Adrenal gland (tissue), 12 donors: Measurements from ENCODE around the gene PPP1R14B. TPM values are rescaled to one million over a fixed set of nuclear protein-coding genes. Genes with fewer than 3 reads are reported as not detected.

Experiments used
- DNase-seq, 7 donors: peaks; one replicate each; pipeline ENCODE4 v3.0.0-alpha.2; 2019 to 2020
- H3K27ac ChIP-seq, 5 donors: fragments of 200-600 bp; sonication (generic) in 4 of 5; 1 replicate in 3 of 5; 2 replicates in 2 of 5; pipeline versions ENCODE4 v1.5.1 to v1.8.0; 2016 to 2020; ENCODE audit warnings: mild to moderate bottlenecking in 1 of 5
- H3K27me3 ChIP-seq: fragments of 200-600 bp; 2 replicates; pipeline ENCODE4 v1.8.0; 2021
- H3K36me3 ChIP-seq, 2 donors: fragments of 200-600 bp; replicated peaks in 1 of 2; 1 replicate in 1 of 2; 2 replicates in 1 of 2; pipeline versions ENCODE4 v1.5.1 to v1.8.0; 2018 to 2022
- H3K4me1 ChIP-seq, 2 donors: fragments of 200-600 bp; replicated peaks in 1 of 2; 1 replicate in 1 of 2; 2 replicates in 1 of 2; pipeline versions ENCODE4 v1.5.1 to v1.8.0; 2018 to 2021
- H3K4me3 ChIP-seq, 4 donors: fragments of 200-600 bp; sonication (generic) in 3 of 4; one replicate each; pipeline ENCODE4 v1.5.1; 2016 to 2018
- H3K9me3 ChIP-seq, 3 donors: fragments of 200-600 bp; sonication (generic) in 1 of 3; replicated peaks in 1 of 3; 1 replicate in 2 of 3; 2 replicates in 1 of 3; pipeline versions ENCODE4 v1.5.1 to v1.8.0; 2016 to 2021
- CTCF ChIP-seq, 6 experiments: fragments of 450-650 bp in 4 of 6; fragments of 200-600 bp in 2 of 6; sonication (generic) in 1 of 6; IDR thresholded peaks; 1 replicate in 5 of 6; 2 replicates in 1 of 6; pipeline versions ENCODE4 v1.5.1 to v1.8.0; 2016 to 2021; ENCODE audit warnings: antibody characterized with exemption in 6 of 6, mild to moderate bottlenecking in 2 of 6, moderate library complexity in 1 of 6
- POLR2A ChIP-seq, 2 donors: fragments of 450-650 bp; IDR thresholded peaks; one replicate each; pipeline ENCODE4 v1.6.1; 2017; ENCODE audit warnings: antibody characterized with exemption in 2 of 2, mild to moderate bottlenecking in 2 of 2, moderate library complexity in 1 of 2
- WGBS, 4 donors: extraction: QIAGEN DNeasy Blood & Tissue Kit in 2 of 4; methylation state at CpG; one replicate each; pipeline versions ENCODE4 v1.1.5 to v1.1.7; 2013 to 2017; 5-methylcytosine and 5-hydroxymethylcytosine counted together
- intact Hi-C, 2 donors: fragments of 100-400 bp; cut with DNase I; formaldehyde crosslinking; loops; one replicate each; pipeline versions ENCODE4 v1.14.1 to v1.15.0; 2022 to 2023
- polyA plus RNA-seq, 3 donors: library from polyadenylated mRNA; stranded (reverse); fragments of 200-250 nt in 2 of 3; fragments of 350-450 nt in 1 of 3; fragmentation: Illumina TruSeq in 1 of 3; extraction: RNeasy Lipid Tissue Mini Kit (QIAGEN cat#74804) in 1 of 3; gene quantifications; one replicate each; pipeline ENCODE4 v1.2.3, GENCODE V29; 2013 to 2014
- total RNA-seq, 9 donors: library from RNA; depleted of rRNA in 4 of 9; stranded (reverse); fragments of >200 nt in 4 of 9; fragments of 120-200 nt in 1 of 9; fragmentation: NEBNext Ultra II Directional in 1 of 9; extraction: Animal tissue kit (Norgen Biotek cat#: 25700) in 1 of 9; gene quantifications; one replicate each; pipeline versions ENCODE4 v1.1.0 to v1.2.4, GENCODE V29; 2013 to 2023
- donor health status: healthy with polysubstance abuse.
- donor health status: Bipolar disorder and iron deficiency.
- donor health status: DM: yes; HTN: yes; CAD: no.
- donor health status: DM: no; HTN: no; CAD: no.
- donor health status: DM: no; HTN: no; CAD: no.
- donor health status: DM: yes; HTN: yes; CAD: no.

PPP1R14B gene
- total and polyA plus RNA-seq, 12 donors = 77.2 to 331 (median 131) TPM

GRCh38 chr11:64284962-64285884 lies 38.5 kb upstream of the PPP1R14B start, which contains the start of gene GPR137:
GPR137 (plus strand) TSS chr11:64285848; CDS start chr11:64286525, 677 bp downstream.
- no peaks in the 10 kb centered on the region for H3K27me3 ChIP-seq
- TF ChIP-seq CTCF (IDR thresholded peaks at IDR 0.05) = peak in 1 of 6 experiments; percentile 6
- TF ChIP-seq POLR2A (IDR thresholded peaks at IDR 0.05) = peak in 1 of 2 donors; percentile 44
- peaks cover 15 to 19% of the 10 kb centered on the region in 2 donors for H3K4me1 ChIP-seq
- H3K4me3 ChIP-seq = peak within 1 kb of the TSS; percentile 17 to 93 (median 75)
- H3K36me3 ChIP-seq = peaks cover 0 to 3% of the 10 kb centered on the region in 2 donors
- 1% methylated on average over 23 to 102 of the region's 102 CpGs; no CpG with 5 or more reads in 1 of the 4 donors for WGBS, 4 donors
- no peaks in the 10 kb centered on the region for H3K9me3 ChIP-seq
- intact Hi-C loops = no loop called here
- DNase-seq = peak; percentile 78 to 88 (median 84)
- H3K27ac ChIP-seq = peak within 1 kb of the TSS; percentile 77 to 94 (median 87)

DNA sequence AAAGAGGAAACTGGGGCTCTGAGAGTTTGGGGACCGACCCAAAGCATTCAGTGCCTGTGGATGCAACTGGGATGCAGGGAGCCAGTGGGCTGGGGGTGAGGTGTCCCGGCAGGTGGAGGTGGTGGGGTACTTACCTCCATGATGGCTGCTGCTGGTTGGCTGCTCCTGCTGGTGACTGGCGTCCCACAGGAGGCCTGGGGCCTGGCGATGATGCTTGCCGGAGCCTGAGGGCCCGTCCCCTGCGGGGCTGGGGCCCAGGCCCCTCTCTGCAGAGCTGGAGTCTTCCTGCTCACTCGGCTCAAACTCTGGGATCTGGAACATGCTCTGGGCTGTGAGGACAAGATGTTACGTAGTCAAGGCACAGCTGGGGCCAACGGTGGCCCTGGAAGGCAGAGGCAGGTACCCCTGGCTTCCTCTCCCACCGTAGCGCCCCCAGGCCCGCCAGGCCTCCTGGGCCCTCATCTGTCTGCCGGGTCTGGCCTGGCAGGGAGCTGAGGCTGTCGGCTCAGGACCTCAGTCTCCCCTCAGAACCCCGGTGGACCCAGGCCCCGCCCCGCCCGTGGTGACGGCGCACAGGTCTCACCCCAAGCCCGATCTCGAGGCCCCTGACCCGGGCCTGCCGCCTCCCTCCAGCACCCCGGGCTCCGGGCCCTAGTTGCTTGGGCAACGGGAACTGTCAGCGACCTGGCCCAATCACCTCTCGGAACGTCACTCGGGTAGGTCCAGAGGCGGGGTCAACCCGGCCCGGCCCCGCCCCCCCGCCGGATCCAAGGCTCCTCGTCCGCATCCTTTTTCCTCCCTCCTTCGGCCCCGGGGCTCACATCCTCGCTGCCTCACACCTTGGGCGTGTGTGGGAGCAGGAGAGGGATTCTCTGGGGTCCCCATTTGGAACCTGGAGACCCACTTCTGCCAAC lies 37.6 kb upstream of the PPP1R14B start, which contains the start of gene BAD:
Gene BAD (minus strand): TSS at position 618 of the 914 bp plus-strand sequence. CDS start 297 bp downstream, at position 321.
- Histone ChIP-seq H3K4me3 (peak within 1 kb of the TSS; percentile 57 to 93 (median 75)), H3K9me3 (no peaks in the 10 kb centered on the region), H3K27ac (peak within 1 kb of the TSS; percentile 77 to 94 (median 87)), H3K36me3 (peaks cover 0 to 3% of the 10 kb centered on the region in 2 donors), H3K27me3 (no peaks in the 10 kb centered on the region), H3K4me1 (peaks cover 15 to 19% of the 10 kb centered on the region in 2 donors)
- TF ChIP-seq CTCF (IDR thresholded peaks at IDR 0.05) (no peak), POLR2A (IDR thresholded peaks at IDR 0.05) (peak in 1 of 2 donors; percentile 55)
- peak; percentile 96 to 98 (median 97) for DNase-seq
- intact Hi-C loops = no loop called here
- 2 to 52% (median 6%) methylated on average over 2 to 44 of the region's 44 CpGs for WGBS, 4 donors

DNA sequence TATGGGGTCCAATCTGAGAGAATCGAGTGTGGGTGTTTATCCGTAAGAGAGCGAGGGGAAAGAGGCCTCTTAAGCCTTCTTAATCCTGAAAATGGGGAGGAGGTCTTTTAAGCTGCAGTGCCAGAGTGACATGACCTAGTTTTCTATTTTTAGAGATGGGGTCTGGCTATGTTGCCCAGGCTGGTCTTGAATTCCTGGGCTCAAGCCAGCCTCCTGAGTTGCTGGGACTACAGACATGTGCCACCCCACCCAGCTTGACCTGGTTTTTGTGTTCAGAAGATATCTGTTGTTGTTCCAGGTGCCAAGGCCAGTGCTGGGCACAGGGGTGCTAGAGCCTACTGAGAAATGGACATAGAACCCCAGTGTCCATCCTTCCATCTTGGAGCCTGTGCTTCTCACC lies 36.3 kb upstream of the PPP1R14B start:
- DNase-seq = no peak
- WGBS, 4 donors = 90 to 94% (median 93%) methylated on average over 3 of the region's 3 CpGs
- intact Hi-C loops = no loop called here
- Histone ChIP-seq H3K9me3 (no peaks in the 10 kb centered on the region), H3K36me3 (peaks cover 0 to 11% of the 10 kb centered on the region in 2 donors), H3K4me3 (no peak overlapping the region), H3K27me3 (no peaks in the 10 kb centered on the region), H3K4me1 (peaks cover 15 to 19% of the 10 kb centered on the region in 2 donors), H3K27ac (no peak overlapping the region)
- TF ChIP-seq CTCF (IDR thresholded peaks at IDR 0.05) = no peak
- no peak for TF ChIP-seq POLR2A (IDR thresholded peaks at IDR 0.05)
